GM12878 (cell line): ENCODE measurements around the gene CLEC16A.

Experiments used
- NFIC ChIP-seq: IDR thresholded peaks from 2 replicates; pipeline ENCODE4 v1.6.1; 2012; ENCODE audit warnings: low read depth, mild to moderate bottlenecking, inconsistent platforms, low read length, moderate library complexity
- PBX3 ChIP-seq: IDR thresholded peaks from 2 replicates; pipeline ENCODE4 v1.6.1; 2011; ENCODE audit warnings: mild to moderate bottlenecking, low read depth, low read length, moderate library complexity; ENCODE audit not compliant: insufficient replicate concordance
- REST ChIP-seq: IDR thresholded peaks from 2 replicates; pipeline ENCODE4 v1.6.1; 2012; ENCODE audit warnings: mild to moderate bottlenecking, low read depth, low read length
- SP1 ChIP-seq: IDR thresholded peaks from one replicate; pipeline ENCODE4 v1.6.1; 2011; ENCODE audit warnings: low read depth, low read length

GRCh38 chr16:11194913-11195312 is 250.5 kb downstream of the CLEC16A start:
- TF ChIP-seq REST (no peak), SP1 (no peak), NFIC (no peak), PBX3 (no peak)
